Measurements from ENCODE around the gene SLC12A8. TPM values are rescaled to one million over a fixed set of nuclear protein-coding genes. Genes with fewer than 3 reads are reported as not detected.

Gene SLC12A8
- total RNA-seq, 2 experiments from 2014 or later = 3.9 to 5.6 TPM

GRCh38 chr3:125191256-125191655 is 21.3 kb downstream of the SLC12A8 start:
- CTCF ChIA-PET = no interaction called here
- POLR2A ChIA-PET = no interaction called here

GRCh38 chr3:125190786-125191185 is 21.8 kb downstream of the SLC12A8 start:
- CTCF ChIA-PET = interaction anchor here (1.0 kb wide), 1 partner anchor 11 kb away, joined by 3 read pairs; no protein-coding TSS in a partner anchor

GRCh38 chr3:125189378-125190165 is 23.0 kb downstream of the SLC12A8 start:
- ChIA-PET CTCF (no interaction called here), POLR2A (no interaction called here)

More at GRCh38 chr3:125190786-125191185, 21.8 kb downstream of the SLC12A8 start:
- POLR2A ChIA-PET = no interaction called here

DNA sequence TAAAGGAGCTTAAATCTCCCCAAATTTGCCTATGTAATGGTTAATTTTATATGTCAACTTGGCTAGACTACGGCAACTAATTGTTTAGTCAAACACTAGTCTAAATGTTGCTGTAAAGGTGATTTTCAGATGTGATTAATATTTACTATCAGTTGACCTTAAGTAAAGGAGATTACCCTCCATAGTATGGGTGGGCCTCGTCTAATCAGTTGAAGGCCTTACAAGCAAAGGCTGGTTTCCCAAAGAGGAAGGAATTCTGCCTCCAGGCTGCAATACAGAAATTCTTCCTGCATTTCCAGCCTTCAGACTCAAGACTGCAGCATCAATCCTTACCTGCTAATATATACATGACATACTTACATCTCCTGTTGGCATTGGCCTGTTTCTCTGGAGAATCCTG is 23.6 kb downstream of the SLC12A8 start:
- CTCF ChIA-PET = no interaction called here
- POLR2A ChIA-PET = no interaction called here

DNA sequence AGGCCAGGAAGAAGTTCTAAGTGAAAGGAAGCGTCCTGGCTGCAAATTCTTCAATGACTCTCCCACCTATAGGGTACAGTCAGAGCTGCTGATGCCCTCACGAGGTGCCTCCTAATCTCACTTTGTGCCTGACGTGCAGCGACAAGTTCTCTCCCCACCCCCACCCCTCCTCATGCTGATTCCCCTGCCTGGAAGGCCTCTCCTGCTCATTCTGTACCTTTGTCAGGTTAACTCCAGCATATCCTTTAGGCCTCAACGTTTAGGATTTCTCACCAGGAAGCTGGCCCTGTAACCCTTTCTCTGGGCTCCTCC is 25.0 kb downstream of the SLC12A8 start:
- POLR2A ChIA-PET = interaction anchor here (0.7 kb wide), 1 partner anchor 187 kb away, joined by 5 read pairs; the partner anchor contains the start of gene ZNF148
- CTCF ChIA-PET = interaction anchor here (0.6 kb wide), 1 partner anchor 39 kb away, joined by 3 read pairs; no protein-coding TSS in a partner anchor

DNA sequence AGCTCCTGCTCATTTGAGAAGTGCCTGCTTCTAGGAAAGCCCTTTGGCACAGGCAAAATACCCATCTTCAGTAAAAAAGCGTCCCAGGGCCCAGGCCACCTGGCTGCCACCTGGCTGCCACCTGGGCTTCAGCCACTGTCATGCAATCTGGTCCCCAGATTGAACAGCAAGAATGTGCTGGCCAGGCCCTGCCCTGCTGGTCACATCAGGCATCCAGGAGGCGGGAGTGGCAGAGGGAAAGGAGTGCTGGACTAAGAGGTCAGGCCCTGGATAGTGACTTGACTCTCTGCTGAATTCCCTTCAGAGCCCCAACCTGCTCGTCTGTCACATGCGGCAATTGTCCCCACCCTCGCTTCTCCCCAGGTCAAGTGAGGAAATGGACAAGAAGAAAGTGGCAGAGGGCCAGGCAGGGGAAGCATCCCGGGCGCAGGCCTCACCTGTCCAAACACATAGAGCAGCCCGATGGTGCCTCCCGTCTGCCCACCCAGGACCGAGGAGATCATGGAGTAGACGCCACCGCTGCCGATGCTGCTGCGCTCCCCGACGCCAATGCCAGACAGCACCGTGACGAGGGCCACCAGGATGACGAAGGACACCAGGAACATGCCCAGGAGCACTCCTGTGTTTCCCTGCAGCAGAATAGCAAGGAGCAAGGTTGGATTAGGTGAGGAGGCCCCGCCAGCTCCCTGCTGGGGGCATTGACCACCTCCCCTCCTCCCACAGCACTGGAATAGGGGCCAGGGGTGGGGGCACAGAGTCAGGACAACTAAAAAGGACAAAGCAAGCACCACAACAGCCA is 25.5 kb downstream of the SLC12A8 start:
- CTCF ChIA-PET = no interaction called here
- POLR2A ChIA-PET = no interaction called here

GRCh38 chr3:125186261-125186787 is 26.2 kb downstream of the SLC12A8 start:
- ChIA-PET POLR2A (no interaction called here), CTCF (no interaction called here)

DNA sequence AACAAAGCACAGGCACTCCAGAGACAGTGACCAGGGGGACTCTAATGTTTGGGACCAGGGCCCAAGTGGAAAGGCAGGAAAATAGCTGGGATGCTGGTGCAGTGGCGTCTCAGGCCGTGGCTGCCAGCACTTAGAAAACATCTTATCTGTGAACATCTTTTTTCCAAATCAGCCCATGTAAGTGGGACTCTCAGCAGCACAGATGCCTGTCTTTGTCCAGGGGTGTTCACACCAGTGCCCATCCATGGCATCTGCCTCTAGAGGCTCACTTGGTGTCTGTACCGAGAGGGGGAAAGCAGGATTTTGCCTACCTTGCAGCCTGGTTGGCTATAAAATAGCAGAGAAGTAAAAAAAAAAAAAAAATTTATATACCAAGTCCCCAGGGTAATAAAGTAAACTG is 26.7 kb downstream of the SLC12A8 start:
- POLR2A ChIA-PET = no interaction called here
- CTCF ChIA-PET = no interaction called here

GRCh38 chr3:125179884-125180240 is 32.7 kb downstream of the SLC12A8 start:
- ChIA-PET POLR2A (no interaction called here), CTCF (interaction anchor here (0.7 kb wide), 1 partner anchor 11 kb away, joined by 3 read pairs; no protein-coding TSS in a partner anchor)

DNA sequence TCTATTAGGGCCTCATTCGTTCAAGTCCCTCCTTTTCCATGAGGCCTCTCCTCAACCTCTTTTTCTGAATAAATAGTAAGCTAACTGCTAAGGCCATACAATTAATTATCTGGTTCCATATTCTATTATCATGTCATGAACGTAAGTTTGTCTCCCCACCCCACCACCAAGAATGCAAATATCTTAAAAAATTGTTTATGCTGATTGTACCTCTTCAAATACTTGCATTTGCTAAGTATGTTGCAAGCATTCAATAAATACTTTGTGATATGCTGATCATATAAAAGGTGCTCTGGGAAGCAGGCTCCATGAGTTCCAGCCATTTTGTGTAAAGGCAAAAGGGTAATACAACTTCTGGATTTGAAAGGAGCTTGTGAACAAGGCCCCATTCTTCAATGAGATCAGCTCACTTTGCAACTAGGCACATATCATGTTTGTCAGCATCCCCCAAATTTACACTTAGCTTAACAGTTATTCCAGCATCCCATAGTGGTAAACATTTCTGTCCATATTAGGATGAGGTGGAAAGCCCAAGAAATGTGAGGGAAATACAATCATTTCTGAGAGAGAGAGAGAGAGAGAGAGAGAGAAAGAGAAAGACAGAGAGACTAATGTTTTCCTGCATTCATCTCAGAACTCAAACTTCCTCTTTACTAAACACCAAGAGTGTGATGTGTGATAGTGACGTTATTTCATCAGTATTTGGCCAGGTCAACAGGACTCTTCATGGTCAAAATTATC is 33.2 kb downstream of the SLC12A8 start:
- ChIA-PET POLR2A (interaction anchor here (0.6 kb wide), 1 partner anchor 485 kb away, joined by 3 read pairs; no protein-coding TSS in a partner anchor), CTCF (interaction anchor here (0.7 kb wide), 1 partner anchor 11 kb away, joined by 3 read pairs; no protein-coding TSS in a partner anchor)

DNA sequence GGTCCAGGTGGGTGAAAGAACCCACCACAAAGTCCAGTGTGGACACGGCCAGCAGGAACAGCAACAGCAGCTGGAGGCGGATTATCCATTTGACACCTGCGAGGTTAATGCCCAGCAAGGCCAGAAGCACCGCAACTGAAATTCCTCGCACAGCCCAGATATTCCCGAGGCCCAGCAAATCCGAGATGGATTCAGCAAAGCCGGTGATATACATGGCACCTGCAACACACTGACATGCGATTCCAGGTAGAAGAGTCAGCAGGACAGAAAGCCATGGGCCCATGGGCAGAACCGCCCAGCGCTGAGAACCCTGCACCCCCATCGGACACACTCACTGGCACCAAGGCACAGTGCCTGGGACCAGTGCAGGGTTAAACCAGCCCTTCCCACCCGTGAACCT is 34.8 kb downstream of the SLC12A8 start:
- POLR2A ChIA-PET = no interaction called here
- CTCF ChIA-PET = no interaction called here

DNA sequence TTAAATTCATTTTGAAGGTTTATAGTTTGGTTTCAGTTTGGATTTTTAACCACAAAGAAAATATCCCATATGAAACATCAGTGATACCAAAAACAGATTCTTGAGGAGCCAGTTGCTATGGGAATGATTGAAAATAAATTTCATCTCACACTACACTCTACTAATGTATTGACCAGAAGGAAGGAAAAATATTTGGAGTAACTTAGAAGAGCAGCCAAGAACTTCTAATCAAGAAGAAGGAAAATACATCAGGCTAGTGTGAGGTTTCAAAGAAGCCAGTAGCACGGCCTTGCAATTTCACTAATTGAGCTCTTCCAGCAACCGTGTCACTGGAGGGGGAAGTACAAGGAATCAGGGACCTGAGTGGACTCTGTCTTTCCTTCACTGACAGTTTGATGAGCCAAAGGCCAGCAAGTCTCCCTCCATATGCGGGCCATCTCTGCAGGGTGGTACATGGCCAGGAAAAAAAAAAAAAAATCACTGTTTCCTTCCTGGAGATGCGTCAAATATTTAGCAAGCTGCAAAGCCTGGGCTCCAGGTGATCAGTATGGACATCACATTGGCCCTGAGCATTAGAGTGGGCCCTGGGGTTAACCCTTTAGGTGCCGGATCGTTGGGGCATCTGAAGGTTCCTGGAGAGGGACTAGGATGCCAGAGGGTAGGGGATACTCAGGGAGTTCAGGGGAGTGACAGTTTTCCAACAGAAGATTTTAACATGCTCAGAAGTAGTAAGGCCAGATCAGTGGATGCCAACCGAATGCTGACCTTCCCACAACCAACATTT is 37.1 kb downstream of the SLC12A8 start:
- ChIA-PET CTCF (no interaction called here), POLR2A (interaction anchor here (0.6 kb wide), 1 partner anchor 37 kb away, joined by 3 read pairs; the partner anchor contains the start of gene SLC12A8)

- CTCF ChIA-PET = no interaction called here
- POLR2A ChIA-PET = no interaction called here
Observed at GRCh38 chr3:125172346-125172745, 40.2 kb downstream of the SLC12A8 start.

DNA sequence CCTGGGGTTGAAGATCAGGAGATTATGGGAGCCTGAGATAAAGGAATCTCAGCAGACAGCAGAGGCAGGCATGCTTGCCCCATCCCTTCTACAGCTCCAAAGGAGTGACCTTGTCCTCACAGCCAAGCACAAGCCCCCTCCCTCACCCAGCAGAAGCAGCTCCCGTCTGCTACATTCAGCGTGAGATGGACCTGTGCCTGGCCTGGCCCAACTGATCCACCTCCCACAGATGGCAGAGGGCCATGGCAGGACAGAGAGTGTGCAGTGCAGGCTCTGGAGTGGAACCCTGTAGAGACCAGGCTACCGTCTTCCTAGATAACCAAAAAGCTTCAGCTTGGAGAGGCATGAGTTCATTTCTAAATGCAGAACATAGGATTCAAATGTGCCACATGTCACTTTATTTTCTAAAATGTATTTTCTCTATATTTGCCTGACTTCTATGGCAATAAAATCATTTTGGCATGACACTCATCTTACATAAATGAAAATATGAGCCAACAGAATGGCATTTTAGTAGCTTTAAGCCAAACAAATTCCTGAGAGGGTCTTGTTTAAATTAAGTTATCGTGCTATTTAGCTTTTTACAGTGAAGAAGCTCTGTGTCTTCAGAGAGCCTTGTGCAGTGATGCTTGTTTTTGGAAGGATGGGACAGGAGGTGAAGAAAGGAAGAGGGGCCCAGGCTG is 43.7 kb downstream of the SLC12A8 start:
- CTCF ChIA-PET = no interaction called here
- POLR2A ChIA-PET = no interaction called here

DNA sequence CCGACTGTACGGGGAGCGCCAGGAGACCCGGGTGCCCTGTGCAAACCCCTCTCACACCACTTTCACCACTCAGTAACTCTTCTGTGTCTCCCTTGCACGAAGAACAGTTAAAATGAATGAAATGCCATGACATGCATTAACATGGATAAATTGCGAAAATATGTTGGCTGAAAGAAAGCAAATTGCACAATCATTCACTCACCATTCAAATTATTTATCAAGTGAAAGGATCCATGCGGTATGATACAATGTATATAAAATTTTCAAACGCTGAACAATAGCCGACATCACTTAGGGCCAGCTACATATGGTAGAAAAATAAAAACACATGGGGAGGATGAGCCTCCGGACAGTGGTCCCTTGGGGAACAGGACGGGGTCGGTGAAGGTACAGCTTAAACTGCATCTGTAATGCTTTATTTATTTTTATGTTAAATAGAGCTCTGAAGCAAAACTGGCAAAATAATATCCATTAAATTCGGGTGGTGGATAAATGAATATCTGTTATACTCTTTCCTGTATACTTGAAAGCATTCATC is 45.9 kb downstream of the SLC12A8 start:
- POLR2A ChIA-PET = no interaction called here
- CTCF ChIA-PET = no interaction called here

DNA sequence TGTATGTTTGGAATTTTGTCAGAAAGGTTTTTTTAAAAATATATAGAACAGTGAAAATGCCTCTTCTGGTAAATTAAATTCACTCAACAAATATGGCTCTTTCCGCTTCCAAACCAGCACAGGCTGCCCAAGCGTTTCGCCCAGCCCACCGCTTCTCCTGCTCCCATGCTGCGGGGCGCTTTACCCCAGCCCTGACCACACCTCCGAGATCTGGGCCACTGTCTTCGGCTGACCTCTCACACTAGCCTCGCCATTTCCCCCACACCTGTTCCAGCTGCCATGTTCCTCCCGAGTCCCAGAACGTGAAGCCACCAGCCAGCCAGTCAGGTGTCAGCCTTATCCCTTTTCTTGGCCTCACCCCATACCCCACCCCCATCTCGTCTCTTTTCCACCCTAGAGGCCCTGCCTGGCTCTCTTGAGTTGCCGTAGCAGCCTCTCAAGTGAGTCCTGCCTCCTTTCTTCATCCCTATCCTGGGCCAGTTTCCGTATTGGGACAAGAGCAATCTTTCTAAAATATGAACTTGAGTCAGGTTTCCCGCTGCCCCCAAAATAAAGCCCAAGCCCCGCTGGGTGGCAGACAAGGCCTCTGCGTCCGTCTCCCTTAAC is 46.5 kb downstream of the SLC12A8 start:
- ChIA-PET POLR2A (no interaction called here), CTCF (no interaction called here)

GRCh38 chr3:125165189-125165947 is 47.2 kb downstream of the SLC12A8 start:
- ChIA-PET POLR2A (no interaction called here), CTCF (interaction anchor here (1.2 kb wide), 1 partner anchor 81 kb away, joined by 3 read pairs; no protein-coding TSS in a partner anchor)

Measured in activated CD8-positive, alpha-beta memory T cell treated with anti-CD3 and anti-CD28 coated beads for 36 hours (primary cell).